Midbrain (tissue), 1 donor: ENCODE results near the gene MOV10.

Experiments
- DNase-seq: peaks from one replicate; lab custom pipeline; 2025; lab: John Stamatoyannopoulos, UW

Gene MOV10

GRCh38 chr1:112674986-112675727, 698 bp downstream of the MOV10 start:
- peak; percentile 60 for DNase-seq

GRCh38 chr1:112675728-112676381, 1.4 kb downstream of the MOV10 start:
- DNase-seq = peak; percentile 28

- DNase-seq = no peak
These were observed 2.1 kb downstream of the MOV10 start for GRCh38 chr1:112676543-112676942.

- DNase-seq = no peak
These were observed 3.0 kb downstream of the MOV10 start for GRCh38 chr1:112677501-112677900.

- DNase-seq = no peak
These were observed 4.1 kb downstream of the MOV10 start for GRCh38 chr1:112678605-112679004.

GRCh38 chr1:112685913-112686312, 11.5 kb downstream of the MOV10 start:
- DNase-seq = no peak

GRCh38 chr1:112686417-112686816, 12.0 kb downstream of the MOV10 start:
- DNase-seq = no peak

GRCh38 chr1:112686835-112687234, 12.4 kb downstream of the MOV10 start:
- no peak for DNase-seq

- no peak for DNase-seq
These were observed 12.9 kb downstream of the MOV10 start for GRCh38 chr1:112687361-112687760.

- DNase-seq = no peak
These were observed 13.5 kb downstream of the MOV10 start for GRCh38 chr1:112687785-112688496.

- DNase-seq = no peak
These were observed 14.3 kb downstream of the MOV10 start for GRCh38 chr1:112688781-112689193.

- DNase-seq = no peak
These were observed 14.9 kb downstream of the MOV10 start for GRCh38 chr1:112689196-112689841.

GRCh38 chr1:112689842-112690237, 15.4 kb downstream of the MOV10 start:
- DNase-seq = no peak

GRCh38 chr1:112692681-112693080, 18.2 kb downstream of the MOV10 start:
- no peak for DNase-seq

GRCh38 chr1:112693821-112694220, 19.4 kb downstream of the MOV10 start:
- no peak for DNase-seq

- no peak for DNase-seq
These were observed 20.0 kb downstream of the MOV10 start for GRCh38 chr1:112694363-112694929.

- no peak for DNase-seq
These were observed 20.8 kb downstream of the MOV10 start for GRCh38 chr1:112695276-112695675.

GRCh38 chr1:112696578-112697314, 22.3 kb downstream of the MOV10 start:
- no peak for DNase-seq

- DNase-seq = no peak
These were observed 23.3 kb downstream of the MOV10 start for GRCh38 chr1:112697781-112698201.

- DNase-seq = no peak
These were observed 24.2 kb downstream of the MOV10 start for GRCh38 chr1:112698366-112699310.
